ENCODE data around the gene CHURC1.

DNA sequence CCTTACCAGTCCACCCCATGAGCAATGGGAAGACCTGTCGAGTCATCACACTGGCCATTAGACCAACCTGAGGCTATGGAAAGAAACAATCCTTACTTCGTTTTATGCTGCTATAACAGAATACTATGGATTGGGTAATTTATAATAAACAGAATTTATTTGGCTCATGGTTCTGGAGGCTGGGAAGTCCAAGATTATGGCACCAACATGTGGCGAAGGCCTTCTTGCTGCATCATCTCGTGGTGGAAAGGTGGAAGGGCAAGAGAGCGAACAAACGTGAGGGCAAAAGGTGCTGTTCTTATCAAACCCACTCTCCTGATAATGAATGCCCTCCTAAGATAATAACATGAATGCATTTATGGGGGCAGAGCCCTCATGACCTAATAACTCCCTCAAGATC lies 24.9 kb upstream of the CHURC1 start:
- TF ChIP-seq, protein P1, sequence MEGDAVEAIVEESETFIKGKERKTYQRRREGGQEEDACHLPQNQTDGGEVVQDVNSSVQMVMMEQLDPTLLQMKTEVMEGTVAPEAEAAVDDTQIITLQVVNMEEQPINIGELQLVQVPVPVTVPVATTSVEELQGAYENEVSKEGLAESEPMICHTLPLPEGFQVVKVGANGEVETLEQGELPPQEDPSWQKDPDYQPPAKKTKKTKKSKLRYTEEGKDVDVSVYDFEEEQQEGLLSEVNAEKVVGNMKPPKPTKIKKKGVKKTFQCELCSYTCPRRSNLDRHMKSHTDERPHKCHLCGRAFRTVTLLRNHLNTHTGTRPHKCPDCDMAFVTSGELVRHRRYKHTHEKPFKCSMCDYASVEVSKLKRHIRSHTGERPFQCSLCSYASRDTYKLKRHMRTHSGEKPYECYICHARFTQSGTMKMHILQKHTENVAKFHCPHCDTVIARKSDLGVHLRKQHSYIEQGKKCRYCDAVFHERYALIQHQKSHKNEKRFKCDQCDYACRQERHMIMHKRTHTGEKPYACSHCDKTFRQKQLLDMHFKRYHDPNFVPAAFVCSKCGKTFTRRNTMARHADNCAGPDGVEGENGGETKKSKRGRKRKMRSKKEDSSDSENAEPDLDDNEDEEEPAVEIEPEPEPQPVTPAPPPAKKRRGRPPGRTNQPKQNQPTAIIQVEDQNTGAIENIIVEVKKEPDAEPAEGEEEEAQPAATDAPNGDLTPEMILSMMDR (IDR thresholded peaks at IDR 0.05): no peak
- no peak for TF ChIP-seq POLR2A (IDR thresholded peaks at IDR 0.05)
- no peak for TF ChIP-seq EP300 (IDR thresholded peaks at IDR 0.05)
- TF ChIP-seq POLR2AphosphoS5 (IDR thresholded peaks at IDR 0.05): no peak
